IMR-90 (cell line): ENCODE measurements around the gene MRTFA. TPM values are rescaled to one million over a fixed set of nuclear protein-coding genes. Genes with fewer than 3 reads are reported as not detected.

Source experiments
- ATAC-seq: fragments of 200-7000 bp; cut with Tn5 transposase; 2 replicates; pipeline ENCODE4 v1.9.1; 2020; ENCODE audit warnings: low read depth, mild to moderate bottlenecking, moderate library complexity
- BruUV-seq: library from RNA; stranded (reverse); fragments of 400-500 nt; replicated peaks from 2 replicates; lab custom pipeline; 2021; lab: Mats Ljungman, UMichigan
- CTCF ChIA-PET: fragments of 300-600 bp; formaldehyde crosslinking; extraction: SDS; loops from one replicate; lab custom pipeline; 2021; ENCODE audit warnings: antibody characterized with exemption; lab: Yijun Ruan, JAX
- POLR2A ChIA-PET: fragments of 300-600 bp; sonication (Branson Sonifier 250); formaldehyde crosslinking; loops from one replicate; lab custom pipeline; 2022; ENCODE audit warnings: antibody characterized with exemption; ENCODE audit not compliant: unreplicated experiment; lab: Charles Lee
- DNase-seq: peaks from one replicate; pipeline ENCODE4 v3.0.0; 2013
- H2AFZ ChIP-seq: replicated peaks from 2 replicates; pipeline ENCODE3; 2013; ENCODE audit warnings: low read length, mild to moderate bottlenecking; ENCODE audit not compliant: poor library complexity
- H2AK5ac ChIP-seq: 2 replicates; pipeline ENCODE4 v1.6.1; 2013; ENCODE audit warnings: low read depth, low read length, inconsistent platforms
- H2AK9ac ChIP-seq: replicated peaks from 2 replicates; pipeline ENCODE3; 2013; ENCODE audit warnings: mild to moderate bottlenecking, low read depth, low read length, moderate library complexity; ENCODE audit not compliant: poor library complexity
- H2BK120ac ChIP-seq: 2 replicates; pipeline ENCODE4 v1.6.1; 2013; ENCODE audit warnings: low read depth, low read length, inconsistent platforms
- H2BK15ac ChIP-seq: 3 replicates; pipeline ENCODE4 v1.6.1; 2013; ENCODE audit warnings: low read depth, low read length, inconsistent platforms
- H2BK20ac ChIP-seq: 2 replicates; pipeline ENCODE4 v1.6.1; 2013; ENCODE audit warnings: low read depth, mild to moderate bottlenecking, inconsistent platforms, low read length, moderate library complexity
- H2BK5ac ChIP-seq: 2 replicates; pipeline ENCODE4 v1.6.1; 2013; ENCODE audit warnings: mild to moderate bottlenecking, low read depth, low read length, inconsistent platforms; ENCODE audit not compliant: poor library complexity, severe bottlenecking
- H3K14ac ChIP-seq: replicated peaks from 2 replicates; pipeline ENCODE4 v1.6.1; 2013; ENCODE audit warnings: low read depth, low read length, inconsistent platforms
- H3K18ac ChIP-seq: 2 replicates; pipeline ENCODE4 v1.6.1; 2013; ENCODE audit warnings: low read depth, low read length, control low read depth
- H3K23ac ChIP-seq: 2 replicates; pipeline ENCODE4 v1.6.1; 2013; ENCODE audit warnings: low read depth, low read length, inconsistent platforms
- H3K27ac ChIP-seq: 2 replicates; pipeline ENCODE4 v1.5.1; 2013; ENCODE audit warnings: mild to moderate bottlenecking, control low read depth, low read length; ENCODE audit not compliant: insufficient read depth
- H3K27me3 ChIP-seq: 2 replicates; pipeline ENCODE4 v1.6.1; 2013; ENCODE audit warnings: low read length; ENCODE audit not compliant: control insufficient read depth, insufficient read depth
- H3K36me3 ChIP-seq: 2 replicates; pipeline ENCODE4 v1.6.1; 2013; ENCODE audit warnings: low read length, mixed read lengths; ENCODE audit not compliant: control insufficient read depth, insufficient read depth
- H3K4ac ChIP-seq: 2 replicates; pipeline ENCODE4 v1.6.1; 2013; ENCODE audit warnings: low read depth, low read length, inconsistent platforms
- H3K4me1 ChIP-seq: 2 replicates; pipeline ENCODE4 v1.6.1; 2013; ENCODE audit warnings: low read length, mixed read lengths; ENCODE audit not compliant: control insufficient read depth, insufficient read depth
- H3K4me2 ChIP-seq: 2 replicates; pipeline ENCODE4 v1.6.1; 2013; ENCODE audit warnings: low read depth, mild to moderate bottlenecking, control low read depth, low read length, moderate library complexity
- H3K4me3 ChIP-seq: 2 replicates; pipeline ENCODE4 v1.5.1; 2013; ENCODE audit warnings: low read depth, mild to moderate bottlenecking, control low read depth, low read length, moderate library complexity; ENCODE audit not compliant: insufficient read depth
- H3K56ac ChIP-seq: 2 replicates; pipeline ENCODE4 v1.6.1; 2013; ENCODE audit warnings: low read length, inconsistent platforms; ENCODE audit not compliant: insufficient read depth; ENCODE audit errors: extremely low read depth
- H3K79me1 ChIP-seq, 2 experiments: 2 replicates each; pipeline ENCODE4 v1.6.1; 2013; ENCODE audit warnings: low read length in 2 of 2, inconsistent platforms in 1 of 2, low read depth in 1 of 2
- H3K9ac ChIP-seq: 2 replicates; pipeline ENCODE4 v1.6.1; 2013; ENCODE audit warnings: low read depth, low read length, control low read depth
- H3K9me1 ChIP-seq: 2 replicates; pipeline ENCODE4 v1.6.1; 2013; ENCODE audit warnings: low read length, inconsistent platforms; ENCODE audit not compliant: insufficient read depth
- H3K9me3 ChIP-seq: 2 replicates; pipeline ENCODE4 v1.6.1; 2013; ENCODE audit warnings: low read length; ENCODE audit not compliant: control insufficient read depth, insufficient read depth
- H4K20me1 ChIP-seq: 2 replicates; pipeline ENCODE4 v1.6.1; 2013; ENCODE audit warnings: low read length, inconsistent platforms; ENCODE audit not compliant: insufficient read depth
- H4K5ac ChIP-seq: 2 replicates; pipeline ENCODE4 v1.6.1; 2013; ENCODE audit warnings: mild to moderate bottlenecking, low read depth, low read length, control low read depth
- H4K8ac ChIP-seq, 2 experiments: 2 replicates each; pipeline ENCODE4 v1.6.1; 2013; ENCODE audit warnings: low read depth in 2 of 2, low read length in 2 of 2, control low read depth in 1 of 2, inconsistent platforms in 1 of 2
- H4K91ac ChIP-seq: 2 replicates; pipeline ENCODE4 v1.6.1; 2013; ENCODE audit warnings: low read depth, low read length, inconsistent platforms; ENCODE audit not compliant: insufficient read depth
- BHLHE40 ChIP-seq: fragments of 150-350 bp; IDR thresholded peaks from 2 replicates; pipeline ENCODE4 v1.6.1; 2016; ENCODE audit warnings: mild to moderate bottlenecking, low read depth, low read length
- CEBPB ChIP-seq: IDR thresholded peaks from 2 replicates; pipeline ENCODE4 v1.6.1; 2012; ENCODE audit warnings: low read depth, low read length, improper control_type of control experiment
- CHD1 ChIP-seq: IDR thresholded peaks from 2 replicates; pipeline ENCODE4 v1.6.1; 2012; ENCODE audit warnings: low read depth, low read length, improper control_type of control experiment
- ELK1 ChIP-seq: fragments of 150-350 bp; IDR thresholded peaks from 2 replicates; pipeline ENCODE4 v1.6.1; 2016; ENCODE audit warnings: low read depth, mild to moderate bottlenecking, low read length, moderate library complexity, borderline replicate concordance
- FOS ChIP-seq: fragments of 150-350 bp; IDR thresholded peaks from 2 replicates; pipeline ENCODE4 v1.6.1; 2016; ENCODE audit warnings: low read depth, low read length
- MAFK ChIP-seq: IDR thresholded peaks from 2 replicates; pipeline ENCODE4 v1.6.1; 2012; ENCODE audit warnings: low read depth, low read length, improper control_type of control experiment
- MAZ ChIP-seq: IDR thresholded peaks from 2 replicates; pipeline ENCODE4 v1.6.1; 2012; ENCODE audit warnings: low read depth, mild to moderate bottlenecking, low read length, improper control_type of control experiment, moderate library complexity, borderline replicate concordance
- MXI1 ChIP-seq: IDR thresholded peaks from 2 replicates; pipeline ENCODE4 v1.6.1; 2012; ENCODE audit warnings: low read depth, mild to moderate bottlenecking, low read length, moderate library complexity, borderline replicate concordance
- NFE2L2 ChIP-seq: fragments of 150-350 bp; IDR thresholded peaks from 2 replicates; pipeline ENCODE4 v1.6.1; 2016; ENCODE audit warnings: low read depth, mild to moderate bottlenecking, low read length
- POLR2A ChIP-seq: IDR thresholded peaks from 2 replicates; pipeline ENCODE4 v1.6.1; 2012; ENCODE audit warnings: mild to moderate bottlenecking, low read depth, low read length
- RAD21 ChIP-seq: IDR thresholded peaks from 2 replicates; pipeline ENCODE4 v1.6.1; 2012; ENCODE audit warnings: low read length, improper control_type of control experiment
- RCOR1 ChIP-seq: IDR thresholded peaks from 2 replicates; pipeline ENCODE4 v1.6.1; 2012; ENCODE audit warnings: mild to moderate bottlenecking, low read length, improper control_type of control experiment; ENCODE audit not compliant: insufficient replicate concordance
- SMC3 ChIP-seq: fragments of 150-350 bp; IDR thresholded peaks from 2 replicates; pipeline ENCODE4 v1.6.1; 2016; ENCODE audit warnings: low read depth, mild to moderate bottlenecking, antibody characterized with exemption, low read length, moderate library complexity
- USF2 ChIP-seq: fragments of 150-350 bp; IDR thresholded peaks from 2 replicates; pipeline ENCODE4 v1.6.1; 2017; ENCODE audit warnings: mild to moderate bottlenecking, antibody characterized with exemption, low read length, low read depth
- WGBS, 2 experiments: methylation state at CpG; one replicate each; pipeline versions ENCODE4 v1.1.5 to v1.1.7; 2013; ENCODE audit warnings: missing lambda C conversion rate in 2 of 2; ENCODE audit not compliant: insufficient read length in 1 of 2; ENCODE audit errors: extremely low coverage in 2 of 2; 5-methylcytosine and 5-hydroxymethylcytosine counted together
- dilution Hi-C: fragments of 300-500 bp; cut with HindIII; formaldehyde crosslinking; loops from one replicate; pipeline ENCODE4 v1.14.3; 2018; ENCODE audit warnings: low sequenced_read_pairs; ENCODE audit not compliant: unreplicated experiment
- in situ Hi-C: fragments of 300-500 bp; cut with MboI; formaldehyde crosslinking; loops from 3 replicates; pipeline ENCODE4 v1.14.3; 2019; ENCODE audit warnings: low sequenced_read_pairs, inconsistent platforms, mixed read lengths
- intact Hi-C: fragments of 100-400 bp; cut with micrococcal nuclease; formaldehyde crosslinking; loops from 2 replicates; pipeline ENCODE4 v1.10.0; 2022
- polyA plus RNA-seq, 3 experiments: library from polyadenylated mRNA; depleted of rRNA; stranded (reverse); fragments of >200 nt; gene quantifications; 2 replicates each; pipeline ENCODE4 v1.2.3, GENCODE V29; 2012; ENCODE audit warnings: low replicate concordance in 1 of 3
- total RNA-seq: library from RNA; depleted of rRNA; stranded (reverse); fragments of >200 nt; gene quantifications from 2 replicates; pipeline ENCODE4 v1.2.3, GENCODE V29; 2012

The MRTFA gene
- total and polyA plus RNA-seq, 2 of the 4 experiments (the other 2 are of a cell fraction) = 12.5 to 17.2 TPM

GRCh38 chr22:40571887-40572286, 64.6 kb downstream of the MRTFA start:
- POLR2A ChIA-PET = no interaction called here

More at GRCh38 chr22:40571887-40572286, 64.6 kb downstream of the MRTFA start:
- Histone ChIP-seq H4K5ac (no peak overlapping the region), H3K9me3 (no peaks in the 10 kb centered on the region), H2BK120ac (no peak overlapping the region), H2AFZ (no peak overlapping the region), H3K27ac (no peak overlapping the region), H3K23ac (no peak overlapping the region), H3K27me3 (no peaks in the 10 kb centered on the region), H3K9me1 (peaks cover 12% of the 10 kb centered on the region), H3K36me3 (peaks cover 1% of the 10 kb centered on the region; the same call in 1 of the 2 replicates), H2BK15ac (no peak overlapping the region), H4K91ac (no peak overlapping the region), H2AK9ac (no peak overlapping the region), H3K14ac (no peak overlapping the region), H3K4me2 (no peak overlapping the region), H2BK5ac (no peak overlapping the region), H3K4ac (no peak overlapping the region), H3K56ac (no peak overlapping the region), H2BK20ac (no peak overlapping the region), H4K20me1 (peaks cover 48% of the 10 kb centered on the region), H3K9ac (no peak overlapping the region), H3K79me1 (peaks cover 37 to 85% of the 10 kb centered on the region in 2 experiments), H4K8ac (no peak overlapping the region), H3K4me1 (peaks cover 5% of the 10 kb centered on the region; the same call in 1 of the 2 replicates), H3K18ac (no peak overlapping the region), H2AK5ac (no peak overlapping the region), H3K4me3 (no peak overlapping the region)
- TF ChIP-seq MXI1 (no peak), USF2 (no peak), RCOR1 (no peak), ELK1 (no peak), RAD21 (no peak), SMC3 (no peak), NFE2L2 (no peak), MAFK (no peak), CEBPB (no peak), CHD1 (no peak), MAZ (no peak), POLR2A (no peak), FOS (no peak), BHLHE40 (no peak)
- no TSS peak for BruUV-seq
- DNase-seq (no peak), ATAC-seq (no peak)
- WGBS, 2 experiments = no CpG with 5 or more reads among the region's 3 CpGs
- in situ Hi-C loops = no loop called here
- intact Hi-C loops = no loop called here
- CTCF ChIA-PET = no interaction called here
- dilution Hi-C loops = no loop called here
